Endothelial cell of hepatic sinusoid (primary cell): ENCODE data around the gene NOTCH3.

ENCODE experiments used
- in situ Hi-C: cut with HindIII; loops from 2 replicates; pipeline ENCODE4 v1.10.0; 2017; ENCODE audit warnings: low sequenced_read_pairs

Gene NOTCH3

GRCh38 chr19:15170345-15170744 is 30.4 kb downstream of the NOTCH3 start:
- in situ Hi-C loops, result no loop called here

GRCh38 chr19:15169541-15170285 is 31.1 kb downstream of the NOTCH3 start:
- in situ Hi-C loops, result no loop called here

GRCh38 chr19:15166700-15167099 is 34.1 kb downstream of the NOTCH3 start:
- in situ Hi-C loops, result no loop called here

GRCh38 chr19:15161028-15161984 is 39.5 kb downstream of the NOTCH3 start:
- in situ Hi-C loops, result no loop called here

- in situ Hi-C loops, result no loop called here
Measured at GRCh38 chr19:15159251-15159650, 41.5 kb downstream of the NOTCH3 start.

- in situ Hi-C loops, result no loop called here
Measured at GRCh38 chr19:15156391-15156790, 44.4 kb downstream of the NOTCH3 start.

GRCh38 chr19:15155296-15155695 is 45.5 kb downstream of the NOTCH3 start:
- in situ Hi-C loops, result no loop called here

GRCh38 chr19:15154002-15154612 is 46.7 kb downstream of the NOTCH3 start:
- in situ Hi-C loops, result no loop called here

GRCh38 chr19:15149737-15150136 is 51.1 kb downstream of the NOTCH3 start:
- in situ Hi-C loops, result no loop called here

- in situ Hi-C loops, result no loop called here
Measured at GRCh38 chr19:15147090-15147489, 53.7 kb downstream of the NOTCH3 start.

- in situ Hi-C loops, result no loop called here
Measured at GRCh38 chr19:15144046-15144646, 56.6 kb downstream of the NOTCH3 start.

GRCh38 chr19:15142313-15142712 is 58.5 kb downstream of the NOTCH3 start:
- in situ Hi-C loops, result no loop called here

- in situ Hi-C loops, result no loop called here
Measured at GRCh38 chr19:15141143-15141542, 59.7 kb downstream of the NOTCH3 start.

- in situ Hi-C loops, result no loop called here
Measured at GRCh38 chr19:15138427-15138826, 62.4 kb downstream of the NOTCH3 start.

- in situ Hi-C loops, result no loop called here
Measured at GRCh38 chr19:15137777-15138176, 63.0 kb downstream of the NOTCH3 start.

- in situ Hi-C loops, result no loop called here
Measured at GRCh38 chr19:15136234-15136954, 64.4 kb downstream of the NOTCH3 start.

GRCh38 chr19:15129856-15130585 is 70.8 kb downstream of the NOTCH3 start:
- in situ Hi-C loops, result loop anchor here (10.0 kb wide), 1 partner anchor 225 kb away; no protein-coding TSS in a partner anchor

GRCh38 chr19:15128162-15128770 is 72.5 kb downstream of the NOTCH3 start:
- in situ Hi-C loops, result loop anchor here (10.0 kb wide), 1 partner anchor 227 kb away; no protein-coding TSS in a partner anchor
